Fibroblast of pulmonary artery (primary cell): ENCODE results near the gene SKP1.
"Not testable (repeated sequence)": the region's sequence is repeated elsewhere in the genome, so short reads cannot be mapped to it uniquely, and the experiment has no call there.

Source experiments
- DNase-seq: peaks from one replicate; pipeline ENCODE4 v3.0.0-alpha.2; 2010; ENCODE audit warnings: low read depth
- H3K4me3 ChIP-seq: replicated peaks from 2 replicates; pipeline ENCODE4 v1.5.1; 2011; ENCODE audit warnings: low read depth, mild to moderate bottlenecking, control low read depth, low read length, moderate library complexity
- TF ChIP-seq, protein P1 (sequence below): IDR thresholded peaks from 2 replicates; pipeline ENCODE4 v1.5.1; 2011; ENCODE audit warnings: mild to moderate bottlenecking, control low read depth, low read length, inconsistent platforms; ENCODE audit errors: missing control alignments

SKP1 gene

DNA sequence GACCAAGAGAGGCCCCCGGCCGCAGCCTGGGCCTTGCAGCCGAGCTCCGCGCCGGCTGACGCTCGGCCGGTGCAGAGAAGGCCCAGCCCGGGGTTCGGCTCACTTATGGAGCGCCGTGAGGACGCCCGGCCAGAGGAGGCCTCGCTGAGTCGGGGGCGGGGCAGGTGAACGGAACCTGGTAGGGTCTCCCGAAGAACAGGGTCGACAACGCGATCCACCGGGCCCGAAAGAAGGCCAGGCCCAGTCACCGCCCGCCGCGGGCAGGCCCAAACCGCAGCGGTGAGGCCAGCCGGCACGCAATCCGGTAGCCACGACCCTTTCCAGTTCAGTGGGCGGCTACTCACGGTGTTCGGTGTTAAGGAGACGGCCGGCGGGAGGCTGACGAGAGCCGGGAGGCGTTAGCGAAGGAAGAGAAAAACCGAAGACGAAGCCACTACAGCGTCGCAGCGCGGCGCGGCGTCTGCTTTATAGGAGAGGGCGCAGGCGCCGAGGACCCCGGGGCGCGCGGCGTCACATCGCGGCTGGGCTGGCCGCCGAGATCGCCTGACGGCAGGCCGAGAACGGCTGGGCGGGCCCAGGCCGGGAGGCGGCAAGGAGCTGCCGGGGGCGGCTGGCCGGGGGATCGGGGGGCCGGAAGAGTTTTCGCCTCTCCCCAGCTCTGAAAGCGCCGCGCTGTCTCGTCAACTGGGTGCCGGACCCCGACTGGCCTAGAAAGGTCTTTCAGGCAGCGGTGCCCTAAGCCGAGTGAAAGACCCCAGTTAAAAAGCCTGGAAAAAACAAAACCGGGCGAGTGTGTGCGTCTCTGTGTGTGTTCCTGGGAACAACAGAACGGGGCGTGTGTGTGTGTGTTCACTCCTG is at the start of gene SKP1:
SKP1 (minus strand) TSS at position 440 of the 858 bp plus-strand sequence. CDS start 2,928 bp downstream, outside the sequence.
- TF ChIP-seq, protein P1, sequence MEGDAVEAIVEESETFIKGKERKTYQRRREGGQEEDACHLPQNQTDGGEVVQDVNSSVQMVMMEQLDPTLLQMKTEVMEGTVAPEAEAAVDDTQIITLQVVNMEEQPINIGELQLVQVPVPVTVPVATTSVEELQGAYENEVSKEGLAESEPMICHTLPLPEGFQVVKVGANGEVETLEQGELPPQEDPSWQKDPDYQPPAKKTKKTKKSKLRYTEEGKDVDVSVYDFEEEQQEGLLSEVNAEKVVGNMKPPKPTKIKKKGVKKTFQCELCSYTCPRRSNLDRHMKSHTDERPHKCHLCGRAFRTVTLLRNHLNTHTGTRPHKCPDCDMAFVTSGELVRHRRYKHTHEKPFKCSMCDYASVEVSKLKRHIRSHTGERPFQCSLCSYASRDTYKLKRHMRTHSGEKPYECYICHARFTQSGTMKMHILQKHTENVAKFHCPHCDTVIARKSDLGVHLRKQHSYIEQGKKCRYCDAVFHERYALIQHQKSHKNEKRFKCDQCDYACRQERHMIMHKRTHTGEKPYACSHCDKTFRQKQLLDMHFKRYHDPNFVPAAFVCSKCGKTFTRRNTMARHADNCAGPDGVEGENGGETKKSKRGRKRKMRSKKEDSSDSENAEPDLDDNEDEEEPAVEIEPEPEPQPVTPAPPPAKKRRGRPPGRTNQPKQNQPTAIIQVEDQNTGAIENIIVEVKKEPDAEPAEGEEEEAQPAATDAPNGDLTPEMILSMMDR, result no peak
- peak within 1 kb of the TSS; percentile 80 for H3K4me3 ChIP-seq
- DNase-seq, result peak; percentile 82

DNA sequence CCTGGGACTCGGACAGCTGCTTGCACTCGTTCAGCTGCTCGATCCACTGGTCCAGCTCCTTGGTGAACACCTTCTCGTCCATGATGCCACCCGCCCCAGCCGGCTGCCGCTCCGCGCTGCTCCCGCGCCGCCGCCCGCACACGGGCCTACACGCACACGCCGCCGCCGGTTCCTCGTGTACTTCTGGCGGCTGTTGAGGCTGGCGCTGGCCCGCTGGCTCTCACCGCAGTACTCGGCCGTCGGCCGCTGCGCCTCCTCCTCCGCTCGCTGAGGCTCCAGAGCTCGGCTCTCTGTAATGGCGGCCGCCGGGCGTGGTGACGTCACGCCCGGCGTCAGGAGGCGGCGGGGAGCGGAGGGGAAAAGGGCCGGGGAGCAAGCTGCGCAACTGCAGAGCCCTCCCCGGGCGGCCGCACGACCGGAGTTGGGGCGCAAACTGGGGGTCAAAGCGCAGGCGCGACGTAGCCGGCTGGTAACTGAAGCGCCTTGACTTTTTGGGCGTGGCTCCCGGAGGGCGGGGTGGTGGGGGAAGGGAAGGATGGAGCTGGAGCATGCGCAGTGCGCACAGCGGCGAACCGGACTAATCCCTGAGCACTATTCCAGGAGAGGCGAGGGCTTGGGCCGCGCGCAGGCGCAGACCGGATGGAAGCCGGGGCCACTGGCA is 49.2 kb upstream of the SKP1 start, which contains the start of gene PPP2CA:
PPP2CA (minus strand) TSS at position 294 of the 661 bp plus-strand sequence; CDS start at position 82, 212 bp downstream.
- TF ChIP-seq, protein P1, result no peak
- peak; percentile 99 for DNase-seq
- peak within 1 kb of the TSS; percentile 88 for H3K4me3 ChIP-seq

DNA sequence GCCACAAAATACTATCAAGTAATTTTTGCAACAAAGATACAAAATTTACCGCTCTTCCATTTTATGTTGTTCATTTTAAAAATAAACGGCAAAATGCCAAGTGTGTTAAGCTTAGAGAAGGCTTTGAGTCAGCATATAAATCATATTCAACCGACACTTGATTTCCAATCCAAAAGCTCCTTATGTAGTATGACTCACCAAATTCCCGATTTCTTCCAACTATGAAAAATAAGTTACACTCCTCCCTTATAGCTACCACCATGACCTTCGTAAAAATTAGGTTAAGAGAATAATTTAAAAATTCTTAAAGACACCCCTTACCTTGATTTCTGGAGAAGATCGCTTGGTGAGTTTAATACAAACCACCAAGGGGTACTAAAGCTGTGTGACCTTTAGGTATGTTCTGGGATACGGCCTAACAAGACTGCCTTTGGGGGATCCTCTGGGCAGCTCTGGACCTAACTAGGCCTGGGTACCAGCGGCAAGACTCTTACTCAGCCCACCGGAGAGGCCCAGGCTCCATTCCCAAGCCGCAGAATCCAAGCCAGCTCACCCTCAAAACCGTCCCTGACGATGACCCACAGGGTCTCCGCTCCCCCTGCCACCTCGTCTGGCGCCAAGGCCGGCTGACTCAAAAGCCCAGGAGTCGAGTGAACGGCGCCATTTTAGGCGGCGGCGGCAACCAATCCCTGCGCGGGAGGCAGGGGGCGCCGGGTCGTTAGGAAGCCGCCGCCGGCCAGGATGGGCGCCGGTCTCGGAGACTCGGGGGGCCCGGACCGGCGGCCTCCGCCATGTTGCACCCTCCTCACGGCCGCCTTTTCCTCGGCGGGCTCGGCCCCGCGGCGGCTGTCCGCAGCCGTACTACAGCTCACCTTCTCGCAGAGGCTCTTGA is 48.4 kb upstream of the SKP1 start:
- H3K4me3 ChIP-seq, result peak overlapping the region; percentile 88
- peak; percentile 65 for DNase-seq
- TF ChIP-seq, protein P1, result no peak

DNA sequence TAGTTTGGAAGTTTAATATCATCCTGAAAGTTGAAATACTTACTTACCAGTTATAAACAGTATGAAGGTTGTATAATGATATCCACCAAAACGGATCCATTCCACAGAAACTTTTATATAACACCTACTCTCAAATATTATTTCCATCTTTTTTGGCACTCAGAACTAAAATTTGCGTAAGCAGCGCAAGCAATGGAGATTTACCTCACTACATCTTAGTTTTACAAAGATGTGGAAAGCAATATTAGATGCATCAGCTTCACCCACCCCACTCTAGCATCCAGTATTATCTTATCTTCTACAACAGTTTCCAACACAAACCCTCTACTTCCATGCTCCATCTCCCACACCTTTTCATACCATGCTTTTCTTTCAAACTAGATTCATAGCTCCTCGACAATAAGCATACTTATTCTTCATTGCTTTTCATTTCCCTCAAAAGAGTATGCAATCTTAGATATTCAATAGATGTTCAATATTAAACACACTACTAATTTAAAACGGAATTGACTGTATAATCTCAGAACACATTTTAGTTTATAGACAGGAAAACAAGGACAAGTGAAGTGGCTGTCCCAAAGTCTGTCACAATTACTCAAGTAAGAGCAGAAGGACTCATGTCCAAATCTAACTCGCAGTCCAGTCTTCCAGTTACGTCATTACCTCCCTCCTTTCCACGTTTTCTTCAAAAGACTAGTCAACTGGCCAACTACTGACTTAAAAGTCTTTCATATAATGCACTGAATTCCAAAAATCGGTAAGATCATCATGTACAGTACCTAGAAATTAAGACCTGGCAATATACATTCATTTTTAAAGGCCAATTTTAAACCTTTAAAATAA is 46.9 kb upstream of the SKP1 start:
- peak overlapping the region; percentile 88 for H3K4me3 ChIP-seq
- TF ChIP-seq, protein P1, result no peak
- DNase-seq, result peak; percentile 32

DNA sequence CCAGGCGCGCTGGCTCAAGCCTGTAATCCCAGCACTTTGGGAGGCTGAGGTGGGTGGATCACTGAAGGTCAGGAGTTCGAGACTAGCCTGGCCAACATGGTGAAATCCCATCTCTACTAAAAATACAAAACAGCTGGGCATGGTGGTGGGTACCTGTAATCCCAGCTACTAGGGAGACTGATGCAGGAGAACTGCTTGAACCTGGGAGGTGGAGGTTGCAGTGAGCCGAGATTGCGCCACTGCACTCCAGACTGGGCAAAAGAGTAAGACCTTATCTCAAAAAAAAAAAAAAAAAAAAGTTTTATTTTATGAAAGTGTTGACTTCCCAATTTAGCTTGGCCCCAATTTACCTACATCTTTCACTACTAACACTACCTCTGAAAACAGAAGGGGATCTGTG is 44.9 kb upstream of the SKP1 start:
- not testable (repeated sequence) for H3K4me3 ChIP-seq, DNase-seq

DNA sequence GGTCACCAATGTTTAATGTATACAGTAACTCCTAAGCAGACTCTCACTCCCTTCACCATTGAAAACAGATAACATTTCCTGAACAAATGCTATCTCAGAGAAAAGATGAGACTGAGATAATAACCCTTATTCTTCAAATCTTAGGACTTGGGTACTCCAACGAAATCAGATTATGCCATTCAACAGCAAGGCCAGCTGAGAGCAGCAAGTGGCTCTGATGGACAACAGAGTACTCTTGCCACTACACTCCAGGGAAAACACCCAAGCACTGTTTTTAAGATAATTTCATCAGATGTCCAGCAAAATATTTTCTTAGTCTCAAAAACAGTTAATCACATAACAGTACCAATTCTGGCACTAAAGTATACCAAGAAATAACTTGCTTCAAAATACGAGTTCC is 39.0 kb upstream of the SKP1 start:
- TF ChIP-seq, protein P1, result no peak
- H3K4me3 ChIP-seq, result no peak overlapping the region
- no peak for DNase-seq

DNA sequence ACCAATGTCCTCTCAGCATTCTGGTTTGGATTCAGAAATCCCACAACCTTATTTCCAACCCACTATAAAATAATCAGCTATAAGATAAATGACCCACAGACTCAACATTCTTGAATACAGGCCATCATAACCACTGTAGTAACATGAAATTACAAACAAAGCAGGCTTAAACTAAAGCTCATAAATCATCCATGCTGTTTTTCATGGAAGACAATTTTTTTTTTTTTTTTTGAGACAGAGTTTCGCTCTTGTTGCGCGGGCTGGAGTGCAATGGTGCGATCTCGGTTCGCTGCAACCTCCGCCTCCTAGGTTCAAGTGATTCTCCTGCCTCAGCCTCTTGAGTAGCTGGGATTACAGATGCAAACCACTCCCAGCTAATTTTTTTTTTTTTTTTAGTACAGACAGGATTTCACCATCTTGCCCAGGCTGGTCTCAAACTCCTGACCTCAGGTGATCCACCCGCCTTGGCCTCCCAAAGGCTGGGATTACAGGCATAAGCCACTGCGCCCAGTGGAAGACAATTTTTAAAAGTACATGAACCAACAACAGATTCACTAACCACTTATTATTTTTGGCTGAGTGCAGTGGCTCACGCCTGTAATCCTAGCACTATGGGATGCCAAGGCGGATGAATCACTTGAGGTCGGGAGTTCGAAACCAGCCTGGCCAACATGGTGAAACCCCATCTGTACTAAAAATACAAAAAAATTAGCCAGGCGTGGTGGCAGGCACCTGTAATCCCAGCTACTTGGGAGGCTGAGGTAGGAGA is 34.7 kb upstream of the SKP1 start:
- not testable (repeated sequence) for H3K4me3 ChIP-seq
- DNase-seq, result peak; percentile 38
